GM12878 (cell line): ENCODE data around the gene CPA2. TPM values are rescaled to one million over a fixed set of nuclear protein-coding genes. Genes with fewer than 3 reads are reported as not detected.

Source experiments
- ATAC-seq: fragments of 200-7000 bp; cut with Tn5 transposase; 3 replicates; pipeline ENCODE4 v1.9.1; 2020; ENCODE audit warnings: mild to moderate bottlenecking, moderate library complexity
- BruUV-seq: library from RNA; stranded (reverse); fragments of 400-500 nt; replicated peaks from 2 replicates; lab custom pipeline; 2021; lab: Mats Ljungman, UMichigan
- CTCF ChIA-PET: fragments of 300-600 bp; sonication (Branson Sonifier 250); formaldehyde crosslinking; extraction: SDS; loops from one replicate; lab custom pipeline; 2021; ENCODE audit warnings: inconsistent platforms; lab: Yijun Ruan, JAX
- POLR2A ChIA-PET: fragments of 350-600 bp; formaldehyde crosslinking; extraction: SDS; loops from one replicate; lab custom pipeline; 2021; ENCODE audit warnings: inconsistent platforms; lab: Charles Lee
- RAD21 ChIA-PET: fragments of 300-600 bp; sonication (Branson Sonifier 250); formaldehyde crosslinking; loops from one replicate; lab custom pipeline; 2023; ENCODE audit warnings: antibody characterized with exemption; ENCODE audit not compliant: unreplicated experiment; lab: Charles Lee
- SMC1A ChIA-PET: fragments of 300-600 bp; sonication (Branson Sonifier 250); formaldehyde crosslinking; loops from one replicate; lab custom pipeline; 2023; ENCODE audit not compliant: unreplicated experiment, uncharacterized antibody; lab: Charles Lee
- DNase-seq: peaks from one replicate; pipeline ENCODE4 v3.0.0-alpha.2; 2011; ENCODE audit warnings: low read depth, low spot score
- FAIRE-seq: peaks from 3 replicates; lab custom pipeline; 2011; peaks lifted over from hg19 to GRCh38; lab: Jason Lieb, UNC
- H2AFZ ChIP-seq: 2 replicates; pipeline ENCODE4 v1.6.0; 2011; ENCODE audit warnings: low read depth, low read length, control low read depth; ENCODE audit not compliant: control insufficient read depth
- H3K27ac ChIP-seq: 2 replicates; pipeline ENCODE4 v1.5.1; 2011; ENCODE audit warnings: control low read depth; ENCODE audit not compliant: control insufficient read depth, insufficient read depth
- H3K27me3 ChIP-seq, 2 experiments: replicated peaks in 1 of 2; 2 replicates each; pipeline versions ENCODE4 v1.6.0 to v1.6.1; 2011; ENCODE audit warnings: low read length in 1 of 2; ENCODE audit not compliant: control insufficient read depth in 2 of 2, insufficient read depth in 2 of 2
- H3K36me3 ChIP-seq, 2 experiments: 2 replicates each; pipeline ENCODE4 v1.5.1; 2011; ENCODE audit warnings: low read length in 1 of 2; ENCODE audit not compliant: control insufficient read depth in 2 of 2, insufficient read depth in 2 of 2
- H3K4me1 ChIP-seq: 2 replicates; pipeline ENCODE4 v1.6.1; 2011; ENCODE audit warnings: mild to moderate bottlenecking, low read length, moderate library complexity, mixed read lengths; ENCODE audit not compliant: control insufficient read depth, insufficient read depth
- H3K4me2 ChIP-seq: 2 replicates; pipeline ENCODE4 v1.6.0; 2011; ENCODE audit warnings: control low read depth; ENCODE audit not compliant: control insufficient read depth, insufficient read depth
- H3K4me3 ChIP-seq: fragments of 200-600 bp; sonication (generic); 2 replicates; pipeline ENCODE4 v1.5.1; 2016
- H3K79me2 ChIP-seq: 2 replicates; pipeline ENCODE4 v1.6.0; 2011; ENCODE audit warnings: low read length; ENCODE audit not compliant: control insufficient read depth, insufficient read depth
- H3K9ac ChIP-seq: 2 replicates; pipeline ENCODE4 v1.8.0; 2011; ENCODE audit warnings: low read length, control low read depth, mixed read lengths; ENCODE audit not compliant: control insufficient read depth, insufficient read depth
- H3K9me3 ChIP-seq: replicated peaks from 3 replicates; pipeline ENCODE4 v1.5.1; 2011; ENCODE audit warnings: mild to moderate bottlenecking, low read length; ENCODE audit not compliant: control insufficient read depth, insufficient read depth
- H4K20me1 ChIP-seq: 2 replicates; pipeline ENCODE4 v1.6.0; 2011; ENCODE audit not compliant: control insufficient read depth, insufficient read depth
- CBX3 ChIP-seq: fragments of 200-600 bp; sonication (generic); IDR thresholded peaks from 2 replicates; pipeline ENCODE4 v1.6.1; 2016; ENCODE audit warnings: low read depth, borderline replicate concordance
- CEBPZ ChIP-seq: fragments of 150-350 bp; IDR thresholded peaks from 2 replicates; pipeline ENCODE4 v1.6.1; 2016; ENCODE audit warnings: low read depth, low read length
- CHD4 ChIP-seq: fragments of 200-600 bp; sonication (generic); IDR thresholded peaks from 2 replicates; pipeline ENCODE4 v1.6.1; 2016; ENCODE audit warnings: mild to moderate bottlenecking
- CREM ChIP-seq: IDR thresholded peaks from 2 replicates; pipeline ENCODE4 v1.6.1; 2014; ENCODE audit warnings: antibody characterized with exemption, low read depth
- ESRRA ChIP-seq: IDR thresholded peaks from 2 replicates; pipeline ENCODE4 v1.6.1; 2012; ENCODE audit warnings: mild to moderate bottlenecking, low read length, improper control_type of control experiment
- FOS ChIP-seq: IDR thresholded peaks from 3 replicates; pipeline ENCODE4 v1.6.1; 2011; ENCODE audit warnings: borderline replicate concordance; ENCODE audit not compliant: insufficient read length; ENCODE audit errors: extremely low read depth
- FOXM1 ChIP-seq: IDR thresholded peaks from 2 replicates; pipeline ENCODE4 v1.6.1; 2012; ENCODE audit warnings: low read depth, mild to moderate bottlenecking, inconsistent platforms, low read length, moderate library complexity
- HDAC2 ChIP-seq: fragments of 200-600 bp; sonication (generic); IDR thresholded peaks from 2 replicates; pipeline ENCODE4 v1.6.1; 2017
- HDAC6 ChIP-seq: fragments of 200-600 bp; sonication (generic); IDR thresholded peaks from one replicate; pipeline ENCODE4 v1.8.0; 2017; ENCODE audit warnings: antibody characterized with exemption; ENCODE audit not compliant: unreplicated experiment
- HSF1 ChIP-seq: fragments of 150-350 bp; IDR thresholded peaks from 2 replicates; pipeline ENCODE4 v1.6.1; 2014; ENCODE audit warnings: mild to moderate bottlenecking, low read depth, low read length
- KAT2A ChIP-seq: conservative IDR thresholded peaks from 2 replicates; pipeline ENCODE4 v1.6.1; 2011; ENCODE audit warnings: low read depth, low read length; ENCODE audit not compliant: control insufficient read depth
- MEF2A ChIP-seq: IDR thresholded peaks from 2 replicates; pipeline ENCODE4 v1.6.1; 2011; ENCODE audit warnings: low read depth, mild to moderate bottlenecking, low read length, moderate library complexity; ENCODE audit not compliant: insufficient read depth
- PAX8 ChIP-seq: fragments of 450-650 bp; IDR thresholded peaks from 2 replicates; pipeline ENCODE4 v1.6.1; 2017; ENCODE audit warnings: mild to moderate bottlenecking, moderate library complexity
- SIN3A ChIP-seq: IDR thresholded peaks from 2 replicates; pipeline ENCODE4 v1.6.1; 2012; ENCODE audit warnings: low read depth, low read length, improper control_type of control experiment
- USF2 ChIP-seq: IDR thresholded peaks from 2 replicates; pipeline ENCODE4 v1.6.1; 2011; ENCODE audit warnings: low read depth, low read length, improper control_type of control experiment, borderline replicate concordance
- ZNF217 ChIP-seq: fragments of 450-650 bp; IDR thresholded peaks from 2 replicates; pipeline ENCODE4 v1.6.1; 2017; ENCODE audit warnings: antibody characterized with exemption, mild to moderate bottlenecking
- WGBS: methylation state at CpG from one replicate; pipeline ENCODE4 v1.1.6; 2016; ENCODE audit warnings: low lambda C conversion rate; ENCODE audit not compliant: insufficient replicate concordance, insufficient coverage; ENCODE audit errors: missing lambda C conversion rate; 5-methylcytosine and 5-hydroxymethylcytosine counted together
- in situ Hi-C: fragments of 300-500 bp; cut with MboI; formaldehyde crosslinking; loops from 9 replicates; pipeline ENCODE4 v1.14.3; 2018; ENCODE audit warnings: mixed read lengths
- intact Hi-C: fragments of 100-400 bp; cut with micrococcal nuclease; formaldehyde crosslinking; loops from one replicate; pipeline ENCODE4 v1.14.2; 2022; ENCODE audit not compliant: unreplicated experiment
- polyA plus RNA-seq, 11 experiments: library from polyadenylated mRNA; depleted of rRNA in 4 of 11; unstranded in 6 of 11; stranded (reverse) in 5 of 11; fragments of >200 nt; fragmentation: Nextera tagmentation in 4 of 11; fragmentation: Illumina TruSeq in 1 of 11; extraction: Ambion mirVana in 4 of 11; extraction: Trizol in 1 of 11; gene quantifications; 1 replicate in 1 of 11; 2 replicates in 10 of 11; pipeline versions ENCODE4 v1.2.1 to v1.2.3, GENCODE V29; 2011 to 2016; ENCODE audit warnings: inconsistent platforms in 2 of 11, missing spikeins in 2 of 11, low read depth in 1 of 11
- total RNA-seq, 4 experiments: library from RNA; depleted of rRNA in 3 of 4; stranded (reverse); fragments of >200 nt in 3 of 4; fragmentation: Illumina TruSeq in 1 of 4; extraction: Trizol in 1 of 4; gene quantifications; 2 replicates each; pipeline versions ENCODE4 v1.2.1 to v1.2.3, GENCODE V29; 2013 to 2021

CPA2 gene
- total and polyA plus RNA-seq, 10 of the 15 experiments (the other 5 are each of a cell fraction or from before 2014, with no cell fraction given): 0.04 to 1.9 TPM; not detected in 8

GRCh38 chr7:130298544-130299326 is 32.1 kb downstream of the CPA2 start:
- TF ChIP-seq MEF2A (no peak), USF2 (no peak), FOS (no peak), KAT2A (no peak), SIN3A (no peak), HDAC2 (no peak), ESRRA (no peak), HSF1 (no peak), HDAC6 (no peak), CBX3 (no peak), PAX8 (no peak), CREM (no peak), FOXM1 (no peak), ZNF217 (no peak), CHD4 (no peak), CEBPZ (no peak)
- H2AFZ ChIP-seq: no peak overlapping the region
- no TSS peak for BruUV-seq
- DNase-seq (no peak), FAIRE-seq (no peak), ATAC-seq (no peak)
- H3K4me2 ChIP-seq: no peak overlapping the region
- no peaks in the 10 kb centered on the region for H3K4me1 ChIP-seq
- H4K20me1 ChIP-seq: no peaks in the 10 kb centered on the region
- CTCF ChIA-PET: no interaction called here
- SMC1A ChIA-PET: interaction anchor here (2.0 kb wide), 1 partner anchor 11 kb away, joined by 6 read pairs; no protein-coding TSS in a partner anchor
- WGBS: 23% methylated on average over 5 of the region's 5 CpGs
- intact Hi-C loops (no loop called here), in situ Hi-C loops (no loop called here)
- no peaks in the 10 kb centered on the region for H3K27me3 ChIP-seq
- no peaks in the 10 kb centered on the region for H3K36me3 ChIP-seq
- H3K9me3 ChIP-seq: no peaks in the 10 kb centered on the region; the same call in 2 of the 3 replicates
- H3K9ac ChIP-seq: no peak overlapping the region
- H3K79me2 ChIP-seq: no peaks in the 10 kb centered on the region
- POLR2A ChIA-PET: no interaction called here
- no peak overlapping the region for H3K27ac ChIP-seq
- H3K4me3 ChIP-seq: no peak overlapping the region
- RAD21 ChIA-PET: no interaction called here
